ENCODE data around the gene CTBP2. TPM values are rescaled to one million over a fixed set of nuclear protein-coding genes. Genes with fewer than 3 reads are reported as not detected.

CTBP2 gene
- total RNA-seq, 2 experiments from 2014 or later: 0.27 to 0.29 TPM

- POLR2A ChIA-PET: no interaction called here
- H3K4me3 Mint-ChIP-seq: no peak overlapping the region
- H3K36me3 Mint-ChIP-seq: no peaks in the 10 kb centered on the region
- intact Hi-C loops (cut with micrococcal nuclease): no loop called here
- peaks cover 6% of the 10 kb centered on the region for H3K27me3 Mint-ChIP-seq
- CTCF ChIA-PET: no interaction called here
- H3K4me1 Mint-ChIP-seq (ENCODE audit: low read depth): no peaks in the 10 kb centered on the region
- peaks cover 4% of the 10 kb centered on the region for H3K9me3 Mint-ChIP-seq
- no peak overlapping the region for H3K27ac Mint-ChIP-seq
- DNase-seq: no peak
Measured at GRCh38 chr10:125130260-125130659, 30.1 kb downstream of the CTBP2 start.

GRCh38 chr10:125129076-125129458, 31.3 kb downstream of the CTBP2 start:
- no peaks in the 10 kb centered on the region for H3K36me3 Mint-ChIP-seq
- DNase-seq: no peak
- no peak overlapping the region for H3K4me3 Mint-ChIP-seq
- H3K27me3 Mint-ChIP-seq: peaks cover 6% of the 10 kb centered on the region
- H3K9me3 Mint-ChIP-seq: peaks cover 4% of the 10 kb centered on the region
- intact Hi-C loops (cut with micrococcal nuclease): no loop called here
- CTCF ChIA-PET: no interaction called here
- no peaks in the 10 kb centered on the region for H3K4me1 Mint-ChIP-seq (ENCODE audit: low read depth)
- H3K27ac Mint-ChIP-seq: no peak overlapping the region
- POLR2A ChIA-PET: no interaction called here

GRCh38 chr10:125128397-125129075, 31.8 kb downstream of the CTBP2 start:
- Mint-ChIP-seq H3K9me3 (peaks cover 4% of the 10 kb centered on the region), H3K4me3 (no peak overlapping the region), H3K27me3 (peaks cover 6% of the 10 kb centered on the region), H3K4me1 (ENCODE audit: low read depth) (no peaks in the 10 kb centered on the region), H3K27ac (no peak overlapping the region), H3K36me3 (no peaks in the 10 kb centered on the region)
- no peak for DNase-seq
- intact Hi-C loops (cut with micrococcal nuclease): no loop called here
- POLR2A ChIA-PET: no interaction called here
- CTCF ChIA-PET: no interaction called here

DNA sequence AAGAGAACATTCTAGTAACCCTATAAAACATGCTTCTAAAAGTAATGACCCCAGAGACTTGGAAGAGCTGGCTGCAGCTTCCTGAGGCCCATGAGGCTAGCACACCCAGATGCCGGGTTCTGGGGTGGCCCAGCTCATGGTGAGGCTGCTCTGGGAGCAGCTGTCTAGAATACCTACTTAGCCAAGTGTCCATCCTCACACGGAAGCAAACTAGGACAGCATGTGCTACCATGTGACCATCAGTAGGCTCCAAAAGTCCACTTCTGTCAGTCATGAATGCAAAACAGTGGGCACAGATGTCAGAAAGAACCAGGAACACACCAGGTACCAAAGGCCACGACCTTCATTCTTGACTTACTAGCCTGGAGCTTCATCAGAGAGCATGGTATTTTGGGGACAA, 32.4 kb downstream of the CTBP2 start:
- Mint-ChIP-seq H3K27ac (no peak overlapping the region), H3K36me3 (no peaks in the 10 kb centered on the region), H3K9me3 (peaks cover 4% of the 10 kb centered on the region), H3K4me1 (ENCODE audit: low read depth) (no peaks in the 10 kb centered on the region), H3K4me3 (no peak overlapping the region), H3K27me3 (peaks cover 6% of the 10 kb centered on the region)
- POLR2A ChIA-PET: no interaction called here
- CTCF ChIA-PET: no interaction called here
- no peak for DNase-seq
- intact Hi-C loops (cut with micrococcal nuclease): no loop called here

DNA sequence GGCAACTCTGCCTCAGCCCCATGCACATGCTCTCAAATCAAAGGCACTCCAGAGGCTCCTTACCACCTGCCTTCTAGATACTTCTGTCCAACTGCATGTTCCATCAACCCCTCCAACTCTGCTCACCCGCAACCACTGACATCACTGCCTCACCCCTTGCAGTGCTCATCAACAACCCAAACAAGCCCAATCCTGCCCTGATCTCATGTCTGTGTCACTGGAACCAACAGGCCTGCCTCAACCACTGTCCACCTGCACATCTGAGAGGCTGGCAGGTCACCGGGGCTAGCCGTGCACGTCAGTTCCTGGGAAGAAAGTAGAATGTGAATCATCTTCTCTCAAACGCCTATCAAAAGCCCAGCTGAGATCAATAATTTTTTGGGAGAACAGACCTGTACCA, 33.3 kb downstream of the CTBP2 start:
- H3K4me3 Mint-ChIP-seq: no peak overlapping the region
- intact Hi-C loops (cut with micrococcal nuclease): no loop called here
- no peak overlapping the region for H3K27ac Mint-ChIP-seq
- no peaks in the 10 kb centered on the region for H3K36me3 Mint-ChIP-seq
- ChIA-PET CTCF (no interaction called here), POLR2A (no interaction called here)
- no peaks in the 10 kb centered on the region for H3K4me1 Mint-ChIP-seq (ENCODE audit: low read depth)
- H3K9me3 Mint-ChIP-seq: peaks cover 4% of the 10 kb centered on the region
- H3K27me3 Mint-ChIP-seq: peaks cover 6% of the 10 kb centered on the region
- DNase-seq: no peak

DNA sequence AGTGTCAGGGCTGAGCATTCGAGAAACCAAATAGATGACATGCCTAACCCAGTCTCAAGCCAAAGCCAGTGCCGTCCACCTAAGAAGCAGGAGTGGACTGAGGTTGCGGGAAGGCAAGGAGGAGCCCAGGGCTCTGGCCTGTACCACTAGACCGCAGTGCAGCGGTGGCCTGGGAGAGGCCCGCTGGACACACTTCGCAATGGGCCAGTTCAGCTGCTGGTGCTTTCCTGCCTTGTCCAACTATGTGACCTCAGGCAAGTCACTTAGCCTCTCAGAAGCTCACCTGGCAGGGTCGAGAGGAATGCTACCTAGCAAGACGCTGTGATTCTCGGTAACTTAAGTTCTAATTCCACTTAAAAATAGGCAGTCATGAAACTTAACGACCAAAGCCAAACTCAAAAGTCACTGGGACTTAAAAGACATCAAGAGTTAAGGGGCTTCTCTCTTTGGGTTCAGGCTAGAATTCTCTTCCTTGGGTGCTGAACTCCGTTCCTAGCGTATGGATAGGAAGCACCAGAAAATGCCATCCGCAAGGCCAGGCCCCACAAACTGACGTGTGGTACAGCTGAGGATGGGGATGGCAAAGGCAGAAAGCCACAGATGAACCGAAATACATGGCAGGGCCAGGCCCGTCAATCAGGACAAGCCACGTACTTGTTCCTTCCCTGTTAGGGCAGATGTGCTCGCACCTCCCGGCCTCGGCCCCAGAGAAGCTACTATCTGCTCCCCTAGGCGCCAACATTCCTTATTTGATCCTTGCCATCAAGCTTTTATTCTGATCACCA, 34.2 kb downstream of the CTBP2 start:
- Mint-ChIP-seq H3K27ac (no peak overlapping the region), H3K9me3 (no peaks in the 10 kb centered on the region), H3K4me1 (ENCODE audit: low read depth) (no peaks in the 10 kb centered on the region), H3K36me3 (no peaks in the 10 kb centered on the region), H3K27me3 (peaks cover 6% of the 10 kb centered on the region), H3K4me3 (no peak overlapping the region)
- ChIA-PET CTCF (no interaction called here), POLR2A (no interaction called here)
- intact Hi-C loops (cut with micrococcal nuclease): no loop called here
- no peak for DNase-seq

DNA sequence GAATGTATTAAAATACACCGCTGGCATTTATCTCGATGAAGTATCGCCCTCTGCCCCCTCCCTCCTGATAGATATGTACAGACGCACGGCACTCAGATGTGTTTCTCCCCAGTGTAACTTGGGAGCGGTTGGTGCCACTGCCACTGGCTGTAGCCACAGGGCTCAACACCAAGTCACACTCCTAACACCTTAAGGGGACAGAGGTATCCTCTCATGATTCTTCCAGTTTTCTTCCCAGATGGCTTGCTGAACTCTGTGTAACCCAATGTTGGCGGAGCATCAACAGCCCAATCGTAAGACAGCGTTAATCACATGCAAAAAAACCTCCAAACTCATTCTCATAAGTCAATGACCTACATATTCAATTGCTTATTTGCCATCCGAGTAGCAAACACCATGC, 35.5 kb downstream of the CTBP2 start:
- CTCF ChIA-PET: no interaction called here
- POLR2A ChIA-PET: no interaction called here
- intact Hi-C loops (cut with micrococcal nuclease): no loop called here
- no peaks in the 10 kb centered on the region for H3K4me1 Mint-ChIP-seq (ENCODE audit: low read depth)
- DNase-seq: no peak
- no peaks in the 10 kb centered on the region for H3K9me3 Mint-ChIP-seq
- peaks cover 6% of the 10 kb centered on the region for H3K27me3 Mint-ChIP-seq
- no peaks in the 10 kb centered on the region for H3K36me3 Mint-ChIP-seq
- H3K4me3 Mint-ChIP-seq: no peak overlapping the region
- no peak overlapping the region for H3K27ac Mint-ChIP-seq

DNA sequence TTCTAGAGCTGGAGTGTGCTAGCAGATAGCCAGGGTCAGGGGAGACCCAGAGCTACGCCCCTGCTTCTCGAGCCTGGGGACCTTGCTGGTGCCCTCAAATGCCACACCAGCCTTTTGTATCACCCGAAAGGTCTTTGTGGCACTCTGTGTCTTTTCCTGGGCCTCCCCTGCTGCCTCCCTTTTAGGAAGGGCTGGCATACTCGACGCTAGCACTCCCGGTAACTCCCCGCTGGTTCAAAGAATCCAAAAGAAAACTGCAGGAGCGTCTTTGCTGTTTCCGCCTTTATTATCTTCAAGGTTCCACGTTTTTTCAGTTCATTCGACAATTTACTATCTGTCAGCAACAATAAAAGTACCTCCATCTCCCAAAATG, 36.3 kb downstream of the CTBP2 start:
- intact Hi-C loops (cut with micrococcal nuclease): no loop called here
- CTCF ChIA-PET: no interaction called here
- no peaks in the 10 kb centered on the region for H3K36me3 Mint-ChIP-seq
- no peak for DNase-seq
- POLR2A ChIA-PET: no interaction called here
- no peak overlapping the region for H3K4me3 Mint-ChIP-seq
- no peak overlapping the region for H3K27ac Mint-ChIP-seq
- no peaks in the 10 kb centered on the region for H3K4me1 Mint-ChIP-seq (ENCODE audit: low read depth)
- H3K27me3 Mint-ChIP-seq: peaks cover 6% of the 10 kb centered on the region
- no peaks in the 10 kb centered on the region for H3K9me3 Mint-ChIP-seq

DNA sequence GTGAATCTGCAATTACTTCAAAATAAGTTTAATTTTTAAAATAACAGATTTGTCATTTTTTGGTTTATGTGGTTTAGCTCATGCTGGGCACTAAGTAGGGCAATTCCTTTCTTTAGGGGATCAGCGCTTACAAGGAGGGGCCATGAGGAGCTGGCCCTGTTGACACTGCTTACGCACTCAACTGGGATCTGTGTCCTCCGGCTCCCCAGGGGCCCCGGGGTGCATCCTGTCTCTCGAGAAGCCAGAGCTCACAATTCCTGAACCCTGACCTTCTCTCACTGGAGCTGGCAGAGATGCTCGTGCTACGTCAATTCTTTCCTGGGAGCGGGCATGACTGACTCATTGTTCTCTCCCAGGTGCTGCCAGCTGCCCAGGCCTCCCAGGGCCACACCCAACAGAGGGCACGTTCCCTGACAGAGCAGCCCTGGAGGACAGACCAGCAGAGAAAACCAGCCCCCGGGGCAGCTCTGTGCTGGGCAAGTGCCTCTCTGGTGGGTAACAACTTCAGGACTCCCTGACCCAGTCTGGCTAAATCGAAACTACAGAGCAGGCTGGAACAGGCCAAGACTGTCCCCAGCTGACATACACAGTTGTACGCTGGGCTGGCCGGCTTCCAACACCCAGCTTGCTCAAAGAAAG, 36.8 kb downstream of the CTBP2 start:
- Mint-ChIP-seq H3K4me1 (ENCODE audit: low read depth) (no peaks in the 10 kb centered on the region), H3K9me3 (no peaks in the 10 kb centered on the region), H3K27ac (no peak overlapping the region), H3K4me3 (no peak overlapping the region), H3K36me3 (no peaks in the 10 kb centered on the region), H3K27me3 (peaks cover 4% of the 10 kb centered on the region)
- intact Hi-C loops (cut with micrococcal nuclease): no loop called here
- ChIA-PET CTCF (no interaction called here), POLR2A (no interaction called here)
- DNase-seq: no peak

- H3K4me1 Mint-ChIP-seq (ENCODE audit: low read depth): no peaks in the 10 kb centered on the region
- POLR2A ChIA-PET: no interaction called here
- H3K9me3 Mint-ChIP-seq: no peaks in the 10 kb centered on the region
- CTCF ChIA-PET: no interaction called here
- H3K27ac Mint-ChIP-seq: no peak overlapping the region
- DNase-seq: no peak
- no peak overlapping the region for H3K4me3 Mint-ChIP-seq
- intact Hi-C loops (cut with micrococcal nuclease): no loop called here
- peaks cover 4% of the 10 kb centered on the region for H3K27me3 Mint-ChIP-seq
- no peaks in the 10 kb centered on the region for H3K36me3 Mint-ChIP-seq
Measured at GRCh38 chr10:125122566-125122965, 37.8 kb downstream of the CTBP2 start.

GRCh38 chr10:125121003-125121402, 39.4 kb downstream of the CTBP2 start:
- H3K36me3 Mint-ChIP-seq: no peaks in the 10 kb centered on the region
- H3K27ac Mint-ChIP-seq: no peak overlapping the region
- no peak overlapping the region for H3K4me3 Mint-ChIP-seq
- intact Hi-C loops (cut with micrococcal nuclease): no loop called here
- no peak for DNase-seq
- ChIA-PET POLR2A (no interaction called here), CTCF (no interaction called here)
- no peaks in the 10 kb centered on the region for H3K9me3 Mint-ChIP-seq
- H3K4me1 Mint-ChIP-seq (ENCODE audit: low read depth): no peaks in the 10 kb centered on the region
- peaks cover 4% of the 10 kb centered on the region for H3K27me3 Mint-ChIP-seq

- Mint-ChIP-seq H3K36me3 (no peaks in the 10 kb centered on the region), H3K27me3 (no peaks in the 10 kb centered on the region), H3K9me3 (no peaks in the 10 kb centered on the region), H3K27ac (no peak overlapping the region), H3K4me3 (no peak overlapping the region), H3K4me1 (ENCODE audit: low read depth) (no peaks in the 10 kb centered on the region)
- intact Hi-C loops (cut with micrococcal nuclease): no loop called here
- no peak for DNase-seq
- ChIA-PET POLR2A (no interaction called here), CTCF (no interaction called here)
Measured at GRCh38 chr10:125120053-125120710, 40.2 kb downstream of the CTBP2 start.

Data from activated CD4-positive, alpha-beta memory T cell treated with anti-CD3 and anti-CD28 coated beads for 36 hours (primary cell).